ENCODE measurements around the gene SDK1. TPM values are rescaled to one million over a fixed set of nuclear protein-coding genes. Genes with fewer than 3 reads are reported as not detected.
A peak's percentile ranks its signal among the peaks of the same experiment; 100 is the strongest.

The SDK1 gene
- polyA plus RNA-seq, 2 of the 4 experiments (the other 2 are of a cell fraction), result 0.12 to 0.28 TPM

DNA sequence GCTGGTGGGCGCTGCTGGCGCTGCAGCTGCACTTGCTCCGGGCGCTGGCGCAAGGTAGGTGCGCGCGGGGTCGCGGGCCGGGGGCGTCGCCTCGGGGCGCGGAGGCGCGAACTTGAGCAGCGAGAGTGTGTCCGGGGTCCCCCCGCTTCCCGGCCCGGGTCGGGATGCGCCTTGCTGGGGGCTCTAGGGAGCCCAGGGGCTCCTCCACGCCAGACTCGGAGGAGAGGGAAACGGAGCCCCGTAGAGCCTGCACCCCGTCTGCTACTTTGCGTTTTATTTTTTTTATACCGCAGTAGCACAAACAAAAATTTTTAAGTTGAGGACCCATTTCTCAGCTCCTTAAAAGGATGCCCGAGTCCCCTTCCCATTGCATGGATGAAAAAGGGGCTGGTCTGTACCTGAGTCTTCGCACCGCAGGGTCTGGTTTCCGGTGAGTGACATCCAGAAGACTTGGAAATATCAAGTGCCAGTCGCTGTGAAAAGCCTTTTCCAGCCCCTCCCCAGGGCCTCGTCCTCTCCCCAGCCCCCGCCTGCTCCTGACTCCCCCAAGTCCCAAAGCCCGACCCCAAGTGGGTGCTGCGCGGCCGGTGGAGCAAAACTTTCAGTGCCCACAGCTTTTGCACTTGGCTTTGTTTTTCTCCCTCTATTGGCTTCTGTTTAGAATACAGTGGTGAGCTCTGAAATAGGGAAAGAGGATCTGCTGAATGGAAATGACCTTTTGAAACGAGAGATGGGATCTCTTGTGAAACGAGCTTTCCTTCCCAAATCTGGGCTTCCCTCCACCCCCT lies 973 bp downstream of the SDK1 start:
- H3K4me2 ChIP-seq, result peak overlapping the region; percentile 98
- ATAC-seq, result peak; percentile 55 to 70; a peak in 5 of 6 replicates
- no peak for FAIRE-seq
- WGBS (ENCODE audit: missing lambda C conversion rate), result 4% methylated on average over 23 of the region's 45 CpGs
- peak; percentile 35; the same call in 2 of the 3 replicates for TF ChIP-seq SMC3 (IDR thresholded peaks at IDR 0.05)
- TF ChIP-seq RAD21 (conservative IDR thresholded peaks at IDR 0.05 in 1 of 2, IDR thresholded peaks at IDR 0.05 in 1 of 2), result peak in 1 of 2 experiments; percentile 14; a peak in 1 of 5 replicates
- TF ChIP-seq, protein P1, sequence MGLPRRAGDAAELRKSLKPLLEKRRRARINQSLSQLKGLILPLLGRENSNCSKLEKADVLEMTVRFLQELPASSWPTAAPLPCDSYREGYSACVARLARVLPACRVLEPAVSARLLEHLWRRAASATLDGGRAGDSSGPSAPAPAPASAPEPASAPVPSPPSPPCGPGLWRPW (IDR thresholded peaks at IDR 0.05), result no peak
- peak overlapping the region; percentile 84 for H3K4me3 ChIP-seq
- peak overlapping the region; percentile 52 to 87; a peak in 3 of 6 replicates for H3K27ac ChIP-seq
- H3K4me1 ChIP-seq, result peaks cover 8% of the 10 kb centered on the region; the same call in 1 of the 3 replicates
- CTCF ChIA-PET, result interaction anchor here (0.6 to 4.7 kb wide), 14 partner anchors 9 to 595 kb away, joined by 3 to 31 read pairs (median 4); no protein-coding TSS in a partner anchor
- peak; percentile 35 to 37 for DNase-seq (ENCODE audit: low read depth in 1 of 2, low spot score in 1 of 2)
- POLR2A ChIA-PET, result interaction anchor here (1.1 kb wide), 1 partner anchor 544 kb away, joined by 3 read pairs; no protein-coding TSS in a partner anchor
- no peaks in the 10 kb centered on the region for H3K9me3 ChIP-seq

DNA sequence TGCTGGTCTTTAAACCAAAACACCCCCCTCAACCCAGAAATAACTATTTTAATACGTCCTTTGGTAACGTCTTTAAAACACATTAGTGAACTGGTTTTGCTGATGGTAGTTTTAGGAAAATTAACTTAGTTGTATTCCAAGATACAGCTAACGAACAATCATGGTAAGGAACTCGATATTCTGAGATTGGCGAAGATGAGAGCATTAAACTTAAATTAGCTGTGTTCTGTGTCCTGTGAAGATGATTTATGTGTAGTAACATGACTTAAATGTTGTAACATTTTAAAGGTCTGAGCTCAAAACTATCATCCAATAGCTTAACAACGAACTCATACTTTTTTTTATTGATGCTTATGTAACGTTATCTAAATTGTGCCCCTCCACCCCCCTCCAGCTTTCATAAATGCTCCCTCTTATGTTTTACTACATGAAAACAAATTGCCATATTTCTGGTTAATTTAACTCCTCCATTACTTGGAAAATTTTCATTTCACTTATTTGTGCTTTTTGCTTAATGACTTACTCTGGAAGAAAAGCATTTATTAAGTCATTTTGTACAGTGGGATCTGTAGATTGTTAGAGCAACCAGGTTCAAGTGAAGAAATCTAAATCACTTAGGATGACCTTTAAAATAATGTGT lies 1.7 kb downstream of the SDK1 start:
- DNase-seq (ENCODE audit: low read depth in 1 of 2, low spot score in 1 of 2) (no peak), ATAC-seq (no peak), FAIRE-seq (peak; percentile 13)
- Histone ChIP-seq H3K9me3 (no peaks in the 10 kb centered on the region), H3K4me2 (peak overlapping the region; percentile 98), H3K27ac (no peak overlapping the region), H3K4me3 (peak overlapping the region; percentile 84; the same call in 1 of the 3 replicates), H3K4me1 (peaks cover 8% of the 10 kb centered on the region; the same call in 1 of the 3 replicates)
- 55% methylated on average over 7 of the region's 7 CpGs for WGBS (ENCODE audit: missing lambda C conversion rate)
- CTCF ChIA-PET, result interaction anchor here (0.8 to 4.7 kb wide), 8 partner anchors 9 to 595 kb away, joined by 3 to 31 read pairs (median 4); no protein-coding TSS in a partner anchor
- POLR2A ChIA-PET, result no interaction called here
- TF ChIP-seq, protein P2, sequence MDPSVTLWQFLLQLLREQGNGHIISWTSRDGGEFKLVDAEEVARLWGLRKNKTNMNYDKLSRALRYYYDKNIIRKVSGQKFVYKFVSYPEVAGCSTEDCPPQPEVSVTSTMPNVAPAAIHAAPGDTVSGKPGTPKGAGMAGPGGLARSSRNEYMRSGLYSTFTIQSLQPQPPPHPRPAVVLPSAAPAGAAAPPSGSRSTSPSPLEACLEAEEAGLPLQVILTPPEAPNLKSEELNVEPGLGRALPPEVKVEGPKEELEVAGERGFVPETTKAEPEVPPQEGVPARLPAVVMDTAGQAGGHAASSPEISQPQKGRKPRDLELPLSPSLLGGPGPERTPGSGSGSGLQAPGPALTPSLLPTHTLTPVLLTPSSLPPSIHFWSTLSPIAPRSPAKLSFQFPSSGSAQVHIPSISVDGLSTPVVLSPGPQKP (IDR thresholded peaks at IDR 0.05; ENCODE audit: low read depth, low read length), result no peak
- TF ChIP-seq MYC (IDR thresholded peaks at IDR 0.05; ENCODE audit: borderline replicate concordance, low read length) (no peak), CBX8 (IDR thresholded peaks at IDR 0.05) (peak; percentile 96), ESRRA (IDR thresholded peaks at IDR 0.05; ENCODE audit: borderline replicate concordance, low read length) (no peak), GATA3 (IDR thresholded peaks at IDR 0.05; ENCODE audit: borderline replicate concordance) (no peak), POLR2AphosphoS2 (conservative IDR thresholded peaks at IDR 0.05; ENCODE audit: low read length) (no peak), ZC3H11A (IDR thresholded peaks at IDR 0.05) (no peak), CBX2 (IDR thresholded peaks at IDR 0.05; ENCODE audit: borderline replicate concordance, low read depth) (no peak), PBX3 (IDR thresholded peaks at IDR 0.05) (no peak), KDM1A (IDR thresholded peaks at IDR 0.05; ENCODE audit: low read depth) (no peak), CEBPB (IDR thresholded peaks at IDR 0.05) (no peak), FOSB (CRISPR knock-in tag; IDR thresholded peaks at IDR 0.05) (no peak), POLR2A (IDR thresholded peaks at IDR 0.05; ENCODE audit: low read length) (no peak), FOSL2 (IDR thresholded peaks at IDR 0.05) (no peak), FOSL2 (CRISPR knock-in tag; IDR thresholded peaks at IDR 0.05) (no peak), KDM5A (IDR thresholded peaks at IDR 0.05) (no peak), SREBF2 (IDR thresholded peaks at IDR 0.05) (no peak), ZFP36 (IDR thresholded peaks at IDR 0.05; ENCODE audit: borderline replicate concordance, partially characterized antibody) (peak; percentile 20), NFE2L2 (conservative IDR thresholded peaks at IDR 0.05; ENCODE audit: low read length) (no peak), HDAC2 (IDR thresholded peaks at IDR 0.05) (no peak)
- TF ChIP-seq, protein P3, sequence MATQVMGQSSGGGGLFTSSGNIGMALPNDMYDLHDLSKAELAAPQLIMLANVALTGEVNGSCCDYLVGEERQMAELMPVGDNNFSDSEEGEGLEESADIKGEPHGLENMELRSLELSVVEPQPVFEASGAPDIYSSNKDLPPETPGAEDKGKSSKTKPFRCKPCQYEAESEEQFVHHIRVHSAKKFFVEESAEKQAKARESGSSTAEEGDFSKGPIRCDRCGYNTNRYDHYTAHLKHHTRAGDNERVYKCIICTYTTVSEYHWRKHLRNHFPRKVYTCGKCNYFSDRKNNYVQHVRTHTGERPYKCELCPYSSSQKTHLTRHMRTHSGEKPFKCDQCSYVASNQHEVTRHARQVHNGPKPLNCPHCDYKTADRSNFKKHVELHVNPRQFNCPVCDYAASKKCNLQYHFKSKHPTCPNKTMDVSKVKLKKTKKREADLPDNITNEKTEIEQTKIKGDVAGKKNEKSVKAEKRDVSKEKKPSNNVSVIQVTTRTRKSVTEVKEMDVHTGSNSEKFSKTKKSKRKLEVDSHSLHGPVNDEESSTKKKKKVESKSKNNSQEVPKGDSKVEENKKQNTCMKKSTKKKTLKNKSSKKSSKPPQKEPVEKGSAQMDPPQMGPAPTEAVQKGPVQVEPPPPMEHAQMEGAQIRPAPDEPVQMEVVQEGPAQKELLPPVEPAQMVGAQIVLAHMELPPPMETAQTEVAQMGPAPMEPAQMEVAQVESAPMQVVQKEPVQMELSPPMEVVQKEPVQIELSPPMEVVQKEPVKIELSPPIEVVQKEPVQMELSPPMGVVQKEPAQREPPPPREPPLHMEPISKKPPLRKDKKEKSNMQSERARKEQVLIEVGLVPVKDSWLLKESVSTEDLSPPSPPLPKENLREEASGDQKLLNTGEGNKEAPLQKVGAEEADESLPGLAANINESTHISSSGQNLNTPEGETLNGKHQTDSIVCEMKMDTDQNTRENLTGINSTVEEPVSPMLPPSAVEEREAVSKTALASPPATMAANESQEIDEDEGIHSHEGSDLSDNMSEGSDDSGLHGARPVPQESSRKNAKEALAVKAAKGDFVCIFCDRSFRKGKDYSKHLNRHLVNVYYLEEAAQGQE (IDR thresholded peaks at IDR 0.05), result no peak
- TF ChIP-seq, protein P4, sequence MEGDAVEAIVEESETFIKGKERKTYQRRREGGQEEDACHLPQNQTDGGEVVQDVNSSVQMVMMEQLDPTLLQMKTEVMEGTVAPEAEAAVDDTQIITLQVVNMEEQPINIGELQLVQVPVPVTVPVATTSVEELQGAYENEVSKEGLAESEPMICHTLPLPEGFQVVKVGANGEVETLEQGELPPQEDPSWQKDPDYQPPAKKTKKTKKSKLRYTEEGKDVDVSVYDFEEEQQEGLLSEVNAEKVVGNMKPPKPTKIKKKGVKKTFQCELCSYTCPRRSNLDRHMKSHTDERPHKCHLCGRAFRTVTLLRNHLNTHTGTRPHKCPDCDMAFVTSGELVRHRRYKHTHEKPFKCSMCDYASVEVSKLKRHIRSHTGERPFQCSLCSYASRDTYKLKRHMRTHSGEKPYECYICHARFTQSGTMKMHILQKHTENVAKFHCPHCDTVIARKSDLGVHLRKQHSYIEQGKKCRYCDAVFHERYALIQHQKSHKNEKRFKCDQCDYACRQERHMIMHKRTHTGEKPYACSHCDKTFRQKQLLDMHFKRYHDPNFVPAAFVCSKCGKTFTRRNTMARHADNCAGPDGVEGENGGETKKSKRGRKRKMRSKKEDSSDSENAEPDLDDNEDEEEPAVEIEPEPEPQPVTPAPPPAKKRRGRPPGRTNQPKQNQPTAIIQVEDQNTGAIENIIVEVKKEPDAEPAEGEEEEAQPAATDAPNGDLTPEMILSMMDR (IDR thresholded peaks at IDR 0.05), result no peak
- TF ChIP-seq, protein P5, sequence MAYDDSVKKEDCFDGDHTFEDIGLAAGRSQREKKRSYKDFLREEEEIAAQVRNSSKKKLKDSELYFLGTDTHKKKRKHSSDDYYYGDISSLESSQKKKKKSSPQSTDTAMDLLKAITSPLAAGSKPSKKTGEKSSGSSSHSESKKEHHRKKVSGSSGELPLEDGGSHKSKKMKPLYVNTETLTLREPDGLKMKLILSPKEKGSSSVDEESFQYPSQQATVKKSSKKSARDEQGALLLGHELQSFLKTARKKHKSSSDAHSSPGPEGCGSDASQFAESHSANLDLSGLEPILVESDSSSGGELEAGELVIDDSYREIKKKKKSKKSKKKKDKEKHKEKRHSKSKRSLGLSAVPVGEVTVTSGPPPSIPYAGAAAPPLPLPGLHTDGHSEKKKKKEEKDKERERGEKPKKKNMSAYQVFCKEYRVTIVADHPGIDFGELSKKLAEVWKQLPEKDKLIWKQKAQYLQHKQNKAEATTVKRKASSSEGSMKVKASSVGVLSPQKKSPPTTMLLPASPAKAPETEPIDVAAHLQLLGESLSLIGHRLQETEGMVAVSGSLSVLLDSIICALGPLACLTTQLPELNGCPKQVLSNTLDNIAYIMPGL (CRISPR knock-in tag; IDR thresholded peaks at IDR 0.05; ENCODE audit: borderline replicate concordance), result no peak

Measured in A549 (cell line).